ENCODE measurements around the gene KCNJ5.

DNA sequence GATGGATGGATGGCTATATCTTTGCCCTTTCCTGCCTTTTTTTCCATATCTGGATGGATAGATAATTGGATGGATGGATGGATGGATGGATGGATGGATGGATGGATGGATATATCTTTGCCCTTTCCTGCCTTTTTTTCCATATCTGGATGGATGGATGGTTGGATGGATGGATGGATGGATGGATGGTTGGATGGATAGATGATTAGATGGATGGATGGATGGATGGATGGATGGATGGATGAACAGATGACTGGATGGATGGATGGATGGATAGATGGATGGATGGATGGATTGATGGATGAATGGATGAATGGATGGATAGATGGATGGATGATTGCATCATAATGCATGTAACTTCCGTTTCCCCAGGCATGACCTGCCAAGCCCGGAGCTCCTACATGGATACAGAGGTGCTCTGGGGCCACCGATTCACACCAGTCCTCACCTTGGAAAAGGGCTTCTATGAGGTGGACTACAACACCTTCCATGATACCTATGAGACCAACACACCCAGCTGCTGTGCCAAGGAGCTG, 24.9 kb downstream of the KCNJ5 start:
- TF ChIP-seq YY1 (IDR thresholded peaks at IDR 0.05; ENCODE audit: insufficient read depth, insufficient read length) (no peak), ZNF274 (IDR thresholded peaks at IDR 0.05; ENCODE audit: low read depth, low read length) (no peak)

Data from NT2/D1 (cell line).